Prostate gland (tissue), 2 donors: Measurements from ENCODE around the gene GPR183.

Experiments used
- POLR2A ChIP-seq: fragments of 450-650 bp; IDR thresholded peaks from one replicate; pipeline ENCODE4 v1.6.1; 2016; ENCODE audit warnings: antibody characterized with exemption, mild to moderate bottlenecking
- TF ChIP-seq, protein P1 (sequence below), 4 experiments: fragments of 200-600 bp in 2 of 4; fragments of 450-650 bp in 2 of 4; sonication (generic) in 2 of 4; IDR thresholded peaks; 1 replicate in 3 of 4; 2 replicates in 1 of 4; pipeline ENCODE4 v1.5.1; 2016 to 2019; ENCODE audit warnings: antibody characterized with exemption in 4 of 4, mild to moderate bottlenecking in 2 of 4, moderate library complexity in 2 of 4

DNA sequence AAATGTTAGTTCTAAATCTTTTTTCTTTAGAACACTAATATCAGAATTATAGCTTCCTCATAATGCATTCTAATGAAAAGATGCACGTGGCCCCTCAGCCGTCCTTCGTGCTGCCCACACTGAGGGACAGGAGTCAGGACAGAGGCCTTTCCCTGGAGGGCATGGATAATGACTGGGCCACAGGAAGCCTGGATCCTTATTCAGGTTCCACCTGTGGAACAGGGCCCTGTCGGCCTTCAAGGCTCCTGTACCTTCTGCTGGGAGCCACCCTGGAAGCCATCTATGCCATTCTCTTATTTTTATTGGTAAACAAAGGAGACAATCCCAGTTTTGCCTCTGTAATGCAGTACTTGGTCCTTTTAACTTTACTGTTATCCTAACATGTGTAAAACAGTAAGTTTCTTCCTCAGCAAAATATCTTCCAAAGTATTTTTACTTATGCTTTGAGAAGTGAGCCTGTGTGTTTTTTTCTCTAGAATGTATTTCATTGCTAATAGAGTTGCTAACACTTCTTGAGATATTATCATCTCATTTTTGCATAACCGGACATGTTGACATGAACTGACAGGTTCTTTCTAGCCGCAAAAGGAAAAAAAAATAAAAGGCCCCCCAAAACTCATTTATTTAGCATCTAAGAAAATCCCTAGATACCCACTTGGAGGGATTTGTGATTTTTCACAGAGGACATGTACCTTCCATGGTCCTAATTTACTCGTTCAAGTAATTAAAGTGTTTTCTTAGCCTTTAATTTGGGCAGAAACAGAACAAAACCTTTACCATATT is 6.0 kb downstream of the GPR183 start:
- TF ChIP-seq POLR2A, result no peak
- TF ChIP-seq, protein P1, sequence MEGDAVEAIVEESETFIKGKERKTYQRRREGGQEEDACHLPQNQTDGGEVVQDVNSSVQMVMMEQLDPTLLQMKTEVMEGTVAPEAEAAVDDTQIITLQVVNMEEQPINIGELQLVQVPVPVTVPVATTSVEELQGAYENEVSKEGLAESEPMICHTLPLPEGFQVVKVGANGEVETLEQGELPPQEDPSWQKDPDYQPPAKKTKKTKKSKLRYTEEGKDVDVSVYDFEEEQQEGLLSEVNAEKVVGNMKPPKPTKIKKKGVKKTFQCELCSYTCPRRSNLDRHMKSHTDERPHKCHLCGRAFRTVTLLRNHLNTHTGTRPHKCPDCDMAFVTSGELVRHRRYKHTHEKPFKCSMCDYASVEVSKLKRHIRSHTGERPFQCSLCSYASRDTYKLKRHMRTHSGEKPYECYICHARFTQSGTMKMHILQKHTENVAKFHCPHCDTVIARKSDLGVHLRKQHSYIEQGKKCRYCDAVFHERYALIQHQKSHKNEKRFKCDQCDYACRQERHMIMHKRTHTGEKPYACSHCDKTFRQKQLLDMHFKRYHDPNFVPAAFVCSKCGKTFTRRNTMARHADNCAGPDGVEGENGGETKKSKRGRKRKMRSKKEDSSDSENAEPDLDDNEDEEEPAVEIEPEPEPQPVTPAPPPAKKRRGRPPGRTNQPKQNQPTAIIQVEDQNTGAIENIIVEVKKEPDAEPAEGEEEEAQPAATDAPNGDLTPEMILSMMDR (IDR thresholded peaks at IDR 0.05), result no peak
